Measurements from ENCODE around the gene FANCC.

GRCh38 chr9:95302479-95302878, 15.0 kb downstream of the FANCC start:
- no peak for TF ChIP-seq EZH2 (IDR thresholded peaks at IDR 0.05; ENCODE audit: insufficient read depth, low read length)
- TF ChIP-seq CTCF (IDR thresholded peaks at IDR 0.05; ENCODE audit: insufficient read depth, low read depth, low read length), result no peak
